GM12801 (cell line): ENCODE measurements around the gene KDM5A.

Experiments used
- TF ChIP-seq, protein P1 (sequence below): IDR thresholded peaks from one replicate; pipeline ENCODE4 v1.5.1; 2011; ENCODE audit warnings: control low read depth; ENCODE audit not compliant: insufficient read length; ENCODE audit errors: extremely low read depth

Gene KDM5A

GRCh38 chr12:253116-253831, 135.8 kb downstream of the KDM5A start:
- TF ChIP-seq, protein P1, sequence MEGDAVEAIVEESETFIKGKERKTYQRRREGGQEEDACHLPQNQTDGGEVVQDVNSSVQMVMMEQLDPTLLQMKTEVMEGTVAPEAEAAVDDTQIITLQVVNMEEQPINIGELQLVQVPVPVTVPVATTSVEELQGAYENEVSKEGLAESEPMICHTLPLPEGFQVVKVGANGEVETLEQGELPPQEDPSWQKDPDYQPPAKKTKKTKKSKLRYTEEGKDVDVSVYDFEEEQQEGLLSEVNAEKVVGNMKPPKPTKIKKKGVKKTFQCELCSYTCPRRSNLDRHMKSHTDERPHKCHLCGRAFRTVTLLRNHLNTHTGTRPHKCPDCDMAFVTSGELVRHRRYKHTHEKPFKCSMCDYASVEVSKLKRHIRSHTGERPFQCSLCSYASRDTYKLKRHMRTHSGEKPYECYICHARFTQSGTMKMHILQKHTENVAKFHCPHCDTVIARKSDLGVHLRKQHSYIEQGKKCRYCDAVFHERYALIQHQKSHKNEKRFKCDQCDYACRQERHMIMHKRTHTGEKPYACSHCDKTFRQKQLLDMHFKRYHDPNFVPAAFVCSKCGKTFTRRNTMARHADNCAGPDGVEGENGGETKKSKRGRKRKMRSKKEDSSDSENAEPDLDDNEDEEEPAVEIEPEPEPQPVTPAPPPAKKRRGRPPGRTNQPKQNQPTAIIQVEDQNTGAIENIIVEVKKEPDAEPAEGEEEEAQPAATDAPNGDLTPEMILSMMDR = no peak

GRCh38 chr12:252636-253035, 136.5 kb downstream of the KDM5A start:
- TF ChIP-seq, protein P1 = no peak

GRCh38 chr12:247271-247670, 141.8 kb downstream of the KDM5A start:
- TF ChIP-seq, protein P1 = no peak

GRCh38 chr12:243381-243780, 145.7 kb downstream of the KDM5A start:
- TF ChIP-seq, protein P1 = no peak

GRCh38 chr12:242496-242895, 146.6 kb downstream of the KDM5A start:
- TF ChIP-seq, protein P1 = no peak

DNA sequence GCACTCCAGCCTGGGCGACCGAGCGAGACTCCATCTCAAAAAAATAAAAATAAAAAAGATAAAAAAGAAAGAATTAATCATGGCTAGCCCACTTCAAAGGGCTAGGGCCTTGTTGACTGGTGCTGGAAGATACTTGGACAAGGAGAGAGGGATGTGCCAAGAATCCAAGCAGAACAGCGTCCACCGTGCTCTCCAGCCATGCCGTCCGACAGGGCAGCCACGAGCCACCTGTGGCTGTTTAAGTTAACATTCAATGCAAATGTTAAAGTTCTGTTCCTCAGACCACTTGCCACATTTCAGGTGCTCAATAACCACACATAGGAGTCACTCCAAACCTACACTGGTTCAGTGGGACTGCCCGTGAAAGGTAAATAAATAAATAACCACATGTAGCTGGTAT, 147.9 kb downstream of the KDM5A start:
- TF ChIP-seq, protein P1 = no peak

- TF ChIP-seq, protein P1 = no peak
Measured at GRCh38 chr12:240566-240965, 148.6 kb downstream of the KDM5A start.
